ENCODE data around the gene POLR2M.
A peak's percentile ranks its signal among the peaks of the same experiment; 100 is the strongest.

Gene POLR2M

GRCh38 chr15:57706405-57707209, at the start of gene POLR2M:
Gene POLR2M, plus strand, starts transcription at chr15:57706714. Its CDS starts 129 bp downstream, at chr15:57706843.
- H3K4me3 ChIP-seq (ENCODE audit: low read depth, low read length) = peak within 1 kb of the TSS; percentile 95
- H3K9me3 ChIP-seq (ENCODE audit: control insufficient read depth, insufficient read depth, low read depth, low read length) = no peaks in the 10 kb centered on the region
- CTCF ChIA-PET = interaction anchor here (0.6 to 1.5 kb wide), 12 partner anchors 26 to 1210 kb away, joined by 3 to 5 read pairs (median 4); no protein-coding TSS in a partner anchor
- POLR2A ChIA-PET = interaction anchor here (0.6 to 1.8 kb wide), 7 partner anchors 10 to 363 kb away, joined by 3 to 6 read pairs (median 3); no protein-coding TSS in a partner anchor
- peaks cover 6 to 30% of the 10 kb centered on the region in 2 experiments; a peak in 2 of 3 replicates for H3K36me3 ChIP-seq (ENCODE audit: control insufficient read depth in 2 of 2, insufficient read depth in 1 of 2, low read length in 2 of 2)
- peaks cover 8% of the 10 kb centered on the region; the same call in 1 of the 2 replicates for H3K4me1 ChIP-seq (ENCODE audit: control insufficient read depth, insufficient read depth, low read length)
- H3K27ac ChIP-seq (ENCODE audit: extremely low read depth, low read depth, low read length) = peak within 1 kb of the TSS; percentile 63
- TF ChIP-seq ZNF112 (tag by site-specific recombination; IDR thresholded peaks at IDR 0.05) (no peak), ZNF600 (tag by site-specific recombination; IDR thresholded peaks at IDR 0.05) (no peak), ZNF501 (tag by site-specific recombination; IDR thresholded peaks at IDR 0.05) (no peak; the same call in 1 of the 2 replicates), ZNF561 (tag by site-specific recombination; IDR thresholded peaks at IDR 0.05; ENCODE audit: borderline replicate concordance) (0 out of 2 replicates have a peak, but pooled peaks have one; percentile 44), ZBTB44 (tag by site-specific recombination; IDR thresholded peaks at IDR 0.05) (peak; percentile 50; the same call in 1 of the 2 replicates), ZNF513 (tag by site-specific recombination; IDR thresholded peaks at IDR 0.05) (0 out of 2 replicates have a peak, but pooled peaks have one; percentile 27), ZBTB48 (tag by site-specific recombination; IDR thresholded peaks at IDR 0.05) (no peak), ZNF558 (tag by site-specific recombination; IDR thresholded peaks at IDR 0.05) (0 out of 2 replicates have a peak, but pooled peaks have one; percentile 17), ZNF692 (tag by site-specific recombination; IDR thresholded peaks at IDR 0.05) (peak; percentile 58; the same call in 1 of the 2 replicates), PRDM6 (tag by site-specific recombination; IDR thresholded peaks at IDR 0.05) (peak; percentile 57), ZNF2 (tag by site-specific recombination; IDR thresholded peaks at IDR 0.05) (peak; percentile 67; the same call in 1 of the 2 replicates), ZNF629 (tag by site-specific recombination; IDR thresholded peaks at IDR 0.05) (peak; percentile 99), ZBTB17 (tag by site-specific recombination; IDR thresholded peaks at IDR 0.05) (peak; percentile 73), ZNF394 (tag by site-specific recombination; IDR thresholded peaks at IDR 0.05; ENCODE audit: borderline replicate concordance) (peak; percentile 48), ZNF580 (tag by site-specific recombination; IDR thresholded peaks at IDR 0.05) (no peak), ZNF23 (tag by site-specific recombination; IDR thresholded peaks at IDR 0.05; ENCODE audit: borderline replicate concordance) (no peak), ZBTB11 (tag by site-specific recombination; conservative IDR thresholded peaks at IDR 0.05; ENCODE audit: low read depth) (peak; percentile 93), ZNF76 (tag by site-specific recombination; IDR thresholded peaks at IDR 0.05; ENCODE audit: borderline replicate concordance, low read depth) (peak; percentile 17; the same call in 1 of the 2 replicates), SP3 (tag by site-specific recombination; IDR thresholded peaks at IDR 0.05) (peak; percentile 55; the same call in 1 of the 2 replicates), ZBTB8A (tag by site-specific recombination; IDR thresholded peaks at IDR 0.05) (peak; percentile 47), ZNF350 (tag by site-specific recombination; IDR thresholded peaks at IDR 0.05) (no peak), YY2 (tag by site-specific recombination; IDR thresholded peaks at IDR 0.05) (peak; percentile 73), ZNF223 (tag by site-specific recombination; IDR thresholded peaks at IDR 0.05) (no peak)

All from HEK293 (cell line).